GM19324 (cell line): ENCODE measurements around the gene PTPRA.
"Not testable (repeated sequence)": the region's sequence is repeated elsewhere in the genome, so short reads cannot be mapped to it uniquely, and the experiment has no call there.

Experiments
- ATAC-seq: cut with Tn5 transposase; IDR thresholded peaks from one replicate; pipeline ENCODE4 v1.9.1; 2021; ENCODE audit warnings: mild to moderate bottlenecking, moderate library complexity; ENCODE audit not compliant: unreplicated experiment, low FRiP score

PTPRA gene

GRCh38 chr20:2887715-2888114 is 14.4 kb downstream of the PTPRA start:
- no peak for ATAC-seq

DNA sequence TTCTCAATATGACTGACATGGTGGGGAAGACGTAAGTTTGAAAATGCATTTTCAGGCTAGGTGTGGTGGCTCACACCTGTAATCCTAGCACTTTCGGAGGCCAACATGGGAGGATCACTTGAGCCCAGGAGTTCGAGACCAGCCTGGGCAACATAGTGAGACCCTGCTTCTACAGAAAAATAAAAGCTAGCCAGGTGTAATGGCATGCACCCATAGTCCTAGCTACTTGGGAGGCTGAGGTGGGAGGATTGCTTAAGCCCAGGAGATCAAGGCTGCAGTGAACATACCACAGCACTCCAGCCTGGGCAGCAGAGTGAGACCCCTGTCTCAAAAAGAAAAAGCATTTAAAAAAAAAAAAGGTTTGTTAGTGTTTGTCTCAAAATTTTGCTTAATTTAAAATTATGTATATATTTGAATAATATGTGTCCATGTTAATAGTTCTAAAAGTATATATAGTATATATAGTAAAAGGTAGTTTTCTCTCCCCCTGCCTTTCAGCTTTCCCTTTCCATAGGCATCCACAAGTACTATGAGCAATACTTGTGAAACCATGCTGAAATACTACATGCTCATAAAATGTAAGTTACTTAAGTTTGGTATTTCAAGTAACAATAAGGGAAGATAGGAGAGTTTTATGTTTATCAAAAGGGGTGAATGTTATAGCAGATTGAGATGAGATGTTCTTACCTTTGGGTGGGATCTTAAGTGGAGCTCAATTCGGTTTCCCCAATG is 15.1 kb downstream of the PTPRA start:
- no peak for ATAC-seq

GRCh38 chr20:2889209-2889608 is 15.9 kb downstream of the PTPRA start:
- no peak for ATAC-seq

GRCh38 chr20:2889797-2890196 is 16.5 kb downstream of the PTPRA start:
- ATAC-seq = no peak

- no peak for ATAC-seq
These were observed 17.5 kb downstream of the PTPRA start for GRCh38 chr20:2890742-2891141.

DNA sequence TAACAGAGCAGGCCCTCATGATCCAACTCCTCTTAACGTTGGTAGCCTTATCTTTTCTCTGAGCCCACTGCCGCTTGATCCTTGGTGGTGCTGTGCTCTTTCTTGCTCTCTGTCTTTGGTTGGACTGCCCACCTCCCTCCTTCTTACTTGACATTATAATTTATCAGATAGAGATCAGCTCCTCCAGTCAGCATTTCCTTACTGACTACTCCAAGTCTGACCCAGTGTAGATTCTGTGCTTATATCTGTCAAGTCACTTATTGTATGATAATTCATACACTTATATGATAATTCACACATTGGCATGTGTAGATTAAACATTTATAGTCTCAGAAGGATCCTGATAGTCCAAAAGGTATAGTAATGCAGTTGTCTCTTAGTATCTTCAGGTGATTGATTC is 18.1 kb downstream of the PTPRA start:
- no peak for ATAC-seq

DNA sequence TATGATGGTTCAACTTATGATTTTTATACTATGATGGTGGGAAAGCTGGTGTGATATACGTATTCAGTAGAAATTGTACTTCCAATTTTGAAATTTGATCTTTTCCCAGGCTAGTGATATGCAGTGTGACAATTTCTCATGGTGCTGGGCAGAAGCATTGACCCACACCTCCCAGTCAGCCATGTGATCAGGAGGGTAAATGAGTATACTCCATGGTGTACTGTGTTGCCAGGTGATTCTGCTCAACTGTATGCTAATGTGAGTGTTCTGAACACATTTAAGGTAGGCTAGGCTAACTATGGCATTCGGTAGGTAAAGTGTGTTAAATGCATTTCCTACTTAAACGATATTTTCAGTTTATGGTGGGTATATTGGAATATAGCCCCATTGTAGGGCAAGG is 19.1 kb downstream of the PTPRA start:
- no peak for ATAC-seq

- ATAC-seq = no peak
These were observed 20.9 kb downstream of the PTPRA start for GRCh38 chr20:2894221-2894620.

- not testable (repeated sequence) for ATAC-seq
These were observed 21.9 kb downstream of the PTPRA start for GRCh38 chr20:2895154-2895553.

DNA sequence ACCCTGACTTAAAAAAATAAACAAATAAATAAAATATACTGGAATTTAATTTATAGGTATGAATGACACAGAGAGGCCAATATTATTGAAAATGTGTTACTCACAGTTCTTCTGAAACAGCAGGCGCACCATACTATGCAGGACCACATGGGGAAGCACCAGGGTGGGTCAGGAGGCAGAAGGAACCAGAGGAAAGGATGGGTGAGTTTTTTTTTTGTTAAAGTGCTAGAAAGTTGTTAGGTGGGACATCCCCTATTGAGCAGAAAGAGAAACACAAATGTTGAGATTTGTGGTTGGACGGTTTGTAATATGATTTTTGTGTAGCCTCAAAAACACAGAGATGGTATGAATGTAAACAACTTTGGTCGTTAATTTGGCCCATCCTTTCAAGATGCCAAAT is 26.0 kb downstream of the PTPRA start:
- ATAC-seq = no peak

- ATAC-seq = no peak
These were observed 27.7 kb downstream of the PTPRA start for GRCh38 chr20:2900845-2901592.

DNA sequence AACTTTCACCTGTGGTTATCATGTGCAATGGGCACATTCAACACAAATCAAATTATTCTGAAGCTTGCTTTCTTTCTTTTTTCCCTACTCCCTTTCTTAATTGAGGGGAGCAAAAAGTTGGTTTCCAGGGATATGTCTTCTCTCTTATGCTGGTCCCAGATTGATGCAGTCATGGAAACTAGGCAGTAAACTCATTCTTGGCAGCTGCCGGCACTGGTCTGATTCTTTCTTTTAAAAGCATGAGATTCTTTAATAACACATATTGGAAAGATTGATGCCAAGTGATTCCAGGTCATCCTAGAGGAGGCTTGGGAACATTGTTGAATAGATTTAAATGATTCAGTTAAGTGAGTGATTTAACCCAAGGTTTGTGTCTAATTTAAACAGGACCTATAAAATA is 29.0 kb downstream of the PTPRA start:
- ATAC-seq = no peak

- ATAC-seq = no peak
These were observed 29.5 kb downstream of the PTPRA start for GRCh38 chr20:2902818-2903217.

GRCh38 chr20:2903686-2904085 is 30.4 kb downstream of the PTPRA start:
- no peak for ATAC-seq

DNA sequence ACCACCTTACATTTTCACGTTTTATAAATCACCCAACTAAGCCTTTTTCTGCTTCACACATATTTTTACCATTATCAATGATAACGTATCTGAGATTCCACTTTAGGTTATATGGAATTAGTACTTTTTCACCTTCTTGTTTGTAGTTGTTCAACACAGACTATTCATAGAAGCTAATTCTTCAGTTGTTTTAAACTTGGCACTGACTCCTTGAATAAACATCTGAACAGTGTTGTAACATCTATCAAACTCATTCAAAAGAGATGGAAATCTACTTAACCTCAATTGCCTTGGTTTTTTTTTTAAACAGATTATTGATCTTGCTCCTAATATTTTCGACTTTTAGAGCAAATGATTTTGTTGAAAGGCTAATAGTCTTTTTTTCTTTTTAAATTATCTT is 34.2 kb downstream of the PTPRA start:
- ATAC-seq = no peak

DNA sequence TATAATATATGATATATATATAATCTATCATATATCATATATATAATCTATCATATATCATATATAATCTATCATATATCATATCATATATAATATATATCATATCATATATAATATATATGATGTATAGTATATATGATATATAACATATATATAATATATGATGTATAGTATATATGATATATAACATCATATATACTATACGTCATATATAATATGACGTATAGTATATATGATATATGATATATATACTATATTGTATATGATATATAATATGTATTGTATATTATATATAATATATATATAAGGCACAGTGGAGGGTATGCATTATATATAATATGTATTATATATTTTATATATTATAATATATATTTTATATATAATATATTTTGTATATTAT is 36.7 kb downstream of the PTPRA start:
- ATAC-seq = no peak

- no peak for ATAC-seq
These were observed 37.9 kb downstream of the PTPRA start for GRCh38 chr20:2911200-2911599.

GRCh38 chr20:2914160-2914559 is 40.9 kb downstream of the PTPRA start:
- ATAC-seq = no peak

- no peak for ATAC-seq
These were observed 44.0 kb downstream of the PTPRA start for GRCh38 chr20:2917266-2917665.

DNA sequence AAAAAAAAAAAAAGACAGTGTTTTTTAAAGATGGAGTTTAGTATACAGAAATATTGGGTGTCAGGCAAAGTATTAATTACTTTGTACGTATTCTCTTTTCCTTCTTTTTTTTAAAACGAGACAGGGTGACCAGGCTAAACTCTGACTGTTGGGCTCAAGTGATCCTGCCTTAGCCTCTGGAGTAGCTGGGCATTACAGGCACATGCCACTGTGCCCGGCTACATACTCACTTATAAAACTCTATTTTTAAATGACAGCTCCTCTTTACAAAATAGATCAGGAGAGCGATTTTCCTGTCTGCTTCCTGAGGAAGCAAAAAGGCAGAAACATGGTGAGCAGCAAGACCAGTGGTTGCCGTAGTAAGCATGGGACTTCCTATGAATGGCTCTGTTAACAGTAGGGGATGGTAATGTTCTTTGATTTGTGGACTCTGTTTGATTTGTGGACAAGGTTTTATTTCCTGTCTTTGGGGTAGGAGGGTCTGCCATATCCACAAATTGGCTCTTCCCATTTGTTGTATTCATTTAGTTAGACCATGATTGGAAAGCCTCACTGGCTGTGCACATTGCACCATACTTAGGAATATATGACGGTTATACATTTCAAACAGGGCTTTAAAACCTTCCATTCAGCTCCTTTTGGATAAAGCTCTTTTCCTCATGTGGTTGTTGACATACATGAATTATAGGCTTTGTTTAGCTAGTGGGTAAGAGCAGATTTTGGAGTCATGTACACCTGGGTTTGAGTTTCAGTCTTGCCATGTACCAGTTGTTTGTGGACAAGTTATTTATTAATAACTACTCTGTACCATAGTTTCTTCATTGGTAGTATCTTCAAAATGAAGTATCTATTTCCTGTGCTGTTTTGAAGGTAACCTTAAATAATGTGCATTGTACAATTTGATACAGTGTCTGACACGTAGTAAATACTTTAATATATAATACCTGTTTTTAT is 45.1 kb downstream of the PTPRA start:
- no peak for ATAC-seq
